Esophagus squamous epithelium (tissue), 5 donors: ENCODE results near the gene LSM10. TPM values are rescaled to one million over a fixed set of nuclear protein-coding genes. Genes with fewer than 3 reads are reported as not detected.
A peak's percentile ranks its signal among the peaks of the same experiment; 100 is the strongest.

Source experiments
- DNase-seq: peaks from one replicate; lab custom pipeline; 2025; lab: John Stamatoyannopoulos, UW
- H3K27ac ChIP-seq, 4 donors: fragments of 200-600 bp; sonication (generic); one replicate each; pipeline ENCODE4 v1.5.1; 2016 to 2019; ENCODE audit warnings: mild to moderate bottlenecking in 1 of 4
- H3K27me3 ChIP-seq, 4 donors: fragments of 200-600 bp; sonication (generic); 1 replicate in 3 of 4; 2 replicates in 1 of 4; pipeline versions ENCODE4 v1.5.1 to v1.6.0; 2017 to 2021; ENCODE audit warnings: antibody characterized with exemption in 1 of 4
- H3K36me3 ChIP-seq, 3 donors: fragments of 200-600 bp; sonication (generic); one replicate each; pipeline ENCODE4 v1.5.1; 2016 to 2019
- H3K4me1 ChIP-seq, 3 donors: fragments of 200-600 bp; sonication (generic); one replicate each; pipeline ENCODE4 v1.5.1; 2017 to 2019
- H3K4me3 ChIP-seq, 4 donors: fragments of 200-600 bp; sonication (generic); 1 replicate in 3 of 4; 2 replicates in 1 of 4; pipeline ENCODE4 v1.5.1; 2016 to 2019; ENCODE audit warnings: mild to moderate bottlenecking in 2 of 4, moderate library complexity in 1 of 4
- H3K9me3 ChIP-seq, 3 donors: fragments of 200-600 bp; sonication (generic); one replicate each; pipeline ENCODE4 v1.5.1; 2016 to 2019
- CTCF ChIP-seq, 6 experiments: fragments of 450-650 bp in 4 of 6; fragments of 200-600 bp in 2 of 6; sonication (generic) in 2 of 6; IDR thresholded peaks; one replicate each; pipeline ENCODE4 v1.5.1; 2016 to 2019; ENCODE audit warnings: antibody characterized with exemption in 6 of 6, mild to moderate bottlenecking in 4 of 6, moderate library complexity in 4 of 6
- POLR2A ChIP-seq, 4 donors: fragments of 450-650 bp; IDR thresholded peaks; one replicate each; pipeline ENCODE4 v1.6.1; 2017; ENCODE audit warnings: antibody characterized with exemption in 4 of 4, mild to moderate bottlenecking in 4 of 4, moderate library complexity in 3 of 4
- WGBS, 2 donors: methylation state at CpG; one replicate each; pipeline ENCODE4 v1.1.5; 2018; 5-methylcytosine and 5-hydroxymethylcytosine counted together
- intact Hi-C: fragments of 100-400 bp; cut with DNase I; formaldehyde crosslinking; loops from one replicate; pipeline ENCODE4 v1.15.0; 2022
- total RNA-seq, 4 donors: library from RNA; depleted of rRNA; stranded (reverse); fragments of >200 nt; gene quantifications; one replicate each; pipeline ENCODE4 v1.1.0, GENCODE V29; 2016
- donor health status: DM: yes; HTN: yes; CAD: no.

LSM10 gene
- total RNA-seq, 4 donors from 2014 or later: 8.5 to 29.4 (median 16.9) TPM

- WGBS, 2 donors: 58 to 71% methylated on average over 9 to 14 of the region's 14 CpGs
- peak overlapping the region; percentile 81 to 89 (median 86) for H3K27ac ChIP-seq
- intact Hi-C loops: no loop called here
- H3K4me1 ChIP-seq: peaks cover 36 to 51% (median 37%) of the 10 kb centered on the region in 3 donors
- H3K27me3 ChIP-seq: no peaks in the 10 kb centered on the region
- DNase-seq: no peak
- TF ChIP-seq CTCF (IDR thresholded peaks at IDR 0.05) (no peak), POLR2A (IDR thresholded peaks at IDR 0.05) (no peak)
- H3K9me3 ChIP-seq: no peaks in the 10 kb centered on the region
- no peak overlapping the region for H3K4me3 ChIP-seq
- H3K36me3 ChIP-seq: peaks cover 33 to 94% (median 43%) of the 10 kb centered on the region in 3 donors
These were observed 46.3 kb downstream of the LSM10 start for GRCh38 chr1:36351227-36351977.

GRCh38 chr1:36350659-36351226, 47.0 kb downstream of the LSM10 start:
- WGBS, 2 donors: 9 to 30% methylated on average over 6 to 8 of the region's 13 CpGs
- intact Hi-C loops: no loop called here
- TF ChIP-seq POLR2A (IDR thresholded peaks at IDR 0.05) (no peak), CTCF (IDR thresholded peaks at IDR 0.05) (no peak)
- no peaks in the 10 kb centered on the region for H3K9me3 ChIP-seq
- no peaks in the 10 kb centered on the region for H3K27me3 ChIP-seq
- peak overlapping the region; percentile 81 to 89 (median 86) for H3K27ac ChIP-seq
- H3K4me1 ChIP-seq: peaks cover 36 to 51% (median 37%) of the 10 kb centered on the region in 3 donors
- peak overlapping the region in 1 of 4 donors; percentile 40 for H3K4me3 ChIP-seq
- no peak for DNase-seq
- H3K36me3 ChIP-seq: peaks cover 33 to 94% (median 45%) of the 10 kb centered on the region in 3 donors

- Histone ChIP-seq H3K9me3 (no peaks in the 10 kb centered on the region), H3K27ac (peak overlapping the region; percentile 81 to 89 (median 86)), H3K27me3 (no peaks in the 10 kb centered on the region), H3K4me1 (peaks cover 36 to 51% (median 37%) of the 10 kb centered on the region in 3 donors), H3K4me3 (no peak overlapping the region), H3K36me3 (peaks cover 35 to 94% (median 49%) of the 10 kb centered on the region in 3 donors)
- WGBS, 2 donors: 25 to 46% methylated on average over 7 to 16 of the region's 16 CpGs
- TF ChIP-seq POLR2A (IDR thresholded peaks at IDR 0.05) (no peak), CTCF (IDR thresholded peaks at IDR 0.05) (no peak)
- DNase-seq: no peak
- intact Hi-C loops: no loop called here
These were observed 47.9 kb downstream of the LSM10 start for GRCh38 chr1:36349839-36350238.

- TF ChIP-seq POLR2A (IDR thresholded peaks at IDR 0.05): no peak
- no peak for DNase-seq
- Histone ChIP-seq H3K27ac (peak overlapping the region; percentile 81 to 89 (median 86)), H3K4me3 (no peak overlapping the region), H3K36me3 (peaks cover 30 to 94% (median 47%) of the 10 kb centered on the region in 3 donors), H3K9me3 (no peaks in the 10 kb centered on the region), H3K27me3 (no peaks in the 10 kb centered on the region), H3K4me1 (peaks cover 36 to 51% (median 37%) of the 10 kb centered on the region in 3 donors)
- intact Hi-C loops: no loop called here
- 46 to 74% methylated on average over 4 to 6 of the region's 7 CpGs for WGBS, 2 donors
These were observed 48.5 kb downstream of the LSM10 start for GRCh38 chr1:36349241-36349671.

- H3K9me3 ChIP-seq: no peaks in the 10 kb centered on the region
- H3K36me3 ChIP-seq: peaks cover 23 to 94% (median 40%) of the 10 kb centered on the region in 3 donors
- WGBS, 2 donors: 67 to 92% methylated on average over 1 of the region's 8 CpGs
- no peak overlapping the region for H3K27ac ChIP-seq
- no peaks in the 10 kb centered on the region for H3K27me3 ChIP-seq
- H3K4me1 ChIP-seq: peaks cover 34 to 47% (median 35%) of the 10 kb centered on the region in 3 donors
- intact Hi-C loops: no loop called here
- no peak overlapping the region for H3K4me3 ChIP-seq
- DNase-seq: no peak
- no peak for TF ChIP-seq POLR2A (IDR thresholded peaks at IDR 0.05)
- no peak for TF ChIP-seq CTCF (IDR thresholded peaks at IDR 0.05)
These were observed 50.9 kb downstream of the LSM10 start for GRCh38 chr1:36346741-36347370.
